ENCODE results near the gene APPBP2. TPM values are rescaled to one million over a fixed set of nuclear protein-coding genes. Genes with fewer than 3 reads are reported as not detected.

The APPBP2 gene
- total and polyA plus RNA-seq, 2 of the 8 experiments (the other 6 are each of a cell fraction or from before 2014, with no cell fraction given) = 3.3 to 18.0 TPM

GRCh38 chr17:60416368-60416925 lies 109.6 kb downstream of the APPBP2 start (continued):
- TF ChIP-seq SP2 (IDR thresholded peaks at IDR 0.05; ENCODE audit: low read length) (no peak), RBBP5 (IDR thresholded peaks at IDR 0.05; ENCODE audit: borderline replicate concordance, low read depth, low read length) (no peak), CREB1 (IDR thresholded peaks at IDR 0.05) (no peak), JUN (IDR thresholded peaks at IDR 0.05; ENCODE audit: low read depth, low read length) (no peak), POU5F1 (IDR thresholded peaks at IDR 0.05; ENCODE audit: low read depth, low read length) (no peak), SP4 (IDR thresholded peaks at IDR 0.05; ENCODE audit: low read length) (no peak), EGR1 (IDR thresholded peaks at IDR 0.05; ENCODE audit: borderline replicate concordance, low read depth, low read length) (no peak), BRCA1 (IDR thresholded peaks at IDR 0.05; ENCODE audit: low read depth, low read length) (no peak)
- TF ChIP-seq, protein P1, sequence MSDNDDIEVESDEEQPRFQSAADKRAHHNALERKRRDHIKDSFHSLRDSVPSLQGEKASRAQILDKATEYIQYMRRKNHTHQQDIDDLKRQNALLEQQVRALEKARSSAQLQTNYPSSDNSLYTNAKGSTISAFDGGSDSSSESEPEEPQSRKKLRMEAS (IDR thresholded peaks at IDR 0.05) = no peak

Measured in H1 (cell line).